ENCODE data around the gene SERINC5.

The SERINC5 gene

DNA sequence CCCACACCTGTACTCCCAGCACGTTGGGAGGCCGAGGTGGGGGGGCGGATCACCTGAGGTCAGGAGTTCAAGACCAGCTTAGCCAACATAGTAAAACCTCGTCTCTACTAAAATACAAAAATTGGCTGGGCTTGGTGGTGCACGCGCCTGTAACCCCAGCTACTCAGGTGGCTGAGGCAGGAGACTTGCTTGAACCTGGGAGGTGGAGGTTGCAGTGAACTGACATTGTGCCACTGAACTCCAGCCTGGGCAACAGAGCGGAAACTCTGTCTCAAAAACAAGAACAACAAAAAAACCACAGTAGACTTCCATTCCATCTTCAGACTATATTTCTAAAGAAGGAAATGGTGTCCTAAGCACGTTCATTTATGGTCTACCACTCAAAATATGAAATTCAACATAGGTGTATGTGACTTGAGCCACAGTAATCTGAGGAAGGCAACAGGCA lies 14.2 kb upstream of the SERINC5 start:
- no peak overlapping the region for H3K27ac ChIP-seq (ENCODE audit: low read length)
- DNase-seq: no peak
- no peaks in the 10 kb centered on the region for H3F3A ChIP-seq (ENCODE audit: insufficient read depth, low read length)
- H3K36me3 ChIP-seq (replicated peaks; ENCODE audit: insufficient read depth, low read length): no peaks in the 10 kb centered on the region
- no peaks in the 10 kb centered on the region for H4K20me1 ChIP-seq (ENCODE audit: insufficient read depth, low read length)
- H3K27me3 ChIP-seq (replicated peaks; ENCODE audit: insufficient read depth, low read length): no peaks in the 10 kb centered on the region
- no peaks in the 10 kb centered on the region for H3K9me2 ChIP-seq (replicated peaks; ENCODE audit: insufficient read depth, low read length)
- H3K9me3 ChIP-seq (replicated peaks; ENCODE audit: insufficient read depth, low read length): no peaks in the 10 kb centered on the region
- no peak overlapping the region for H3K4me2 ChIP-seq (ENCODE audit: low read depth, low read length)
- no peaks in the 10 kb centered on the region for H3K4me1 ChIP-seq (ENCODE audit: low read length)
- no peak overlapping the region for H2AFZ ChIP-seq (ENCODE audit: low read length)
- H3K4me3 ChIP-seq (ENCODE audit: low read length): no peak overlapping the region
- no peak overlapping the region for H3K9ac ChIP-seq (ENCODE audit: low read length)
- H3K79me2 ChIP-seq (ENCODE audit: low read length): no peaks in the 10 kb centered on the region
- TF ChIP-seq EZH2phosphoT487 (IDR thresholded peaks at IDR 0.05; ENCODE audit: low read length) (no peak), EZH2 (optimal IDR thresholded peaks at IDR 0.05; ENCODE audit: low read depth, low read length) (no peak), CTCF (IDR thresholded peaks at IDR 0.05; ENCODE audit: low read length) (no peak)

DNA sequence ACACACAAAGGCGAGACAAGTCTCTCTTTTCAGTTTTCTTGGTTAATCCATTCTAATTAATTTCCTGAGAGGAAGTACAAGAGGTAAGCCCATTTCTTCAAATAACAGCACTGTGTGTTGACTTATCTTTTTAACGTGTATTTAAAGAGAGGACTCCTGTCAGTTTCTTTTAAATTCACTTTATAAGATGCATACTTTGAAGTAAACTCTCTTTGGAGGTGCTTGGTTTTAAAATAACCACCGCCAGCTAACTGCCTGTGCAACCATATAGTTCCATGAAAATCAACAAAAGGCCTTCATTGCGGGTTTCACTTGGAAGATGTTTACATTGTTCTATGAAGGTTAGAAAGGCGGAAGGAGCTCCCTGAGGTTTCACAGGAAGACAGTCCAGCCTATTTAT lies 13.1 kb upstream of the SERINC5 start:
- H2AFZ ChIP-seq (ENCODE audit: low read length): no peak overlapping the region
- no peaks in the 10 kb centered on the region for H3K79me2 ChIP-seq (ENCODE audit: low read length)
- H3F3A ChIP-seq (ENCODE audit: insufficient read depth, low read length): no peaks in the 10 kb centered on the region
- TF ChIP-seq EZH2 (optimal IDR thresholded peaks at IDR 0.05; ENCODE audit: low read depth, low read length) (no peak), CTCF (IDR thresholded peaks at IDR 0.05; ENCODE audit: low read length) (no peak), EZH2phosphoT487 (IDR thresholded peaks at IDR 0.05; ENCODE audit: low read length) (no peak)
- no peak overlapping the region for H3K4me2 ChIP-seq (ENCODE audit: low read depth, low read length)
- H4K20me1 ChIP-seq (ENCODE audit: insufficient read depth, low read length): no peaks in the 10 kb centered on the region
- H3K27me3 ChIP-seq (replicated peaks; ENCODE audit: insufficient read depth, low read length): no peaks in the 10 kb centered on the region
- H3K9ac ChIP-seq (ENCODE audit: low read length): no peak overlapping the region
- H3K4me3 ChIP-seq (ENCODE audit: low read length): no peak overlapping the region
- no peaks in the 10 kb centered on the region for H3K4me1 ChIP-seq (ENCODE audit: low read length)
- no peaks in the 10 kb centered on the region for H3K36me3 ChIP-seq (replicated peaks; ENCODE audit: insufficient read depth, low read length)
- no peaks in the 10 kb centered on the region for H3K9me3 ChIP-seq (replicated peaks; ENCODE audit: insufficient read depth, low read length)
- no peak for DNase-seq
- H3K9me2 ChIP-seq (replicated peaks; ENCODE audit: insufficient read depth, low read length): no peaks in the 10 kb centered on the region
- no peak overlapping the region for H3K27ac ChIP-seq (ENCODE audit: low read length)

DNA sequence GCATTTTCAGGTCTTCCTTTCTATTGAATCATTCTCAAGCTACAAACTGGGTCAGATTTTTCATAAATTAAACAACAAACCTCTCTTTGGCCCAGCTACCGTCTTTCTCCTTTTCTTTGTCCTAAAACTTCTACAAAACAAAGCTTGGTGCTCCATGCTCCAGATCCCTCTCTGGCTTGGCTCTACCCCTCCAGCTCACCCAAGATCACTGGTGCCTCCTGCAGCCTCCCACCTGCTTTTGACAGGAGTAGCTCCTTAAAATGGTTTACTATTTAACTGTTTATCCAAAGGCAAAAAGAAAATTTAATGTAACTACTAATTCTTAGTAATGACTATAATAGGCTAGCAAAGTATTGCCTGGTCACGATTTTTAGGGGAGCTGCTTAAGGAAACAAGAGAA lies 10.7 kb upstream of the SERINC5 start:
- Histone ChIP-seq H3K4me1 (ENCODE audit: low read length) (no peaks in the 10 kb centered on the region), H3K9me2 (replicated peaks; ENCODE audit: insufficient read depth, low read length) (no peaks in the 10 kb centered on the region), H3F3A (ENCODE audit: insufficient read depth, low read length) (no peaks in the 10 kb centered on the region), H3K79me2 (ENCODE audit: low read length) (no peaks in the 10 kb centered on the region), H2AFZ (ENCODE audit: low read length) (no peak overlapping the region), H3K36me3 (replicated peaks; ENCODE audit: insufficient read depth, low read length) (no peaks in the 10 kb centered on the region), H3K9me3 (replicated peaks; ENCODE audit: insufficient read depth, low read length) (no peaks in the 10 kb centered on the region), H4K20me1 (ENCODE audit: insufficient read depth, low read length) (no peaks in the 10 kb centered on the region), H3K27ac (ENCODE audit: low read length) (no peak overlapping the region), H3K4me3 (ENCODE audit: low read length) (no peak overlapping the region), H3K4me2 (ENCODE audit: low read depth, low read length) (no peak overlapping the region), H3K9ac (ENCODE audit: low read length) (no peak overlapping the region), H3K27me3 (replicated peaks; ENCODE audit: insufficient read depth, low read length) (no peaks in the 10 kb centered on the region)
- DNase-seq: no peak
- no peak for TF ChIP-seq CTCF (IDR thresholded peaks at IDR 0.05; ENCODE audit: low read length)
- no peak for TF ChIP-seq EZH2phosphoT487 (IDR thresholded peaks at IDR 0.05; ENCODE audit: low read length)
- no peak for TF ChIP-seq EZH2 (optimal IDR thresholded peaks at IDR 0.05; ENCODE audit: low read depth, low read length)

Measured in MM.1S (cell line).